Stimulated activated CD4-positive, alpha-beta T cell treated with anti-CD3 and anti-CD28 coated beads, Interleukin-2, amount 100 ng/mL, for 4 hours (primary cell): Measurements from ENCODE around the gene OR13C4.
"Not testable (repeated sequence)": the region's sequence is repeated elsewhere in the genome, so short reads cannot be mapped to it uniquely, and the experiment has no call there.

Experiments used
- DNase-seq: peaks from one replicate; pipeline ENCODE4 v3.0.0-alpha.2; 2020; ENCODE audit warnings: low read depth

Gene OR13C4

GRCh38 chr9:104527109-104527508, at the start of gene OR13C4:
Gene OR13C4, minus strand, starts transcription at chr9:104527209. Its CDS starts 0 bp downstream, at chr9:104527209.
- no peak for DNase-seq

DNA sequence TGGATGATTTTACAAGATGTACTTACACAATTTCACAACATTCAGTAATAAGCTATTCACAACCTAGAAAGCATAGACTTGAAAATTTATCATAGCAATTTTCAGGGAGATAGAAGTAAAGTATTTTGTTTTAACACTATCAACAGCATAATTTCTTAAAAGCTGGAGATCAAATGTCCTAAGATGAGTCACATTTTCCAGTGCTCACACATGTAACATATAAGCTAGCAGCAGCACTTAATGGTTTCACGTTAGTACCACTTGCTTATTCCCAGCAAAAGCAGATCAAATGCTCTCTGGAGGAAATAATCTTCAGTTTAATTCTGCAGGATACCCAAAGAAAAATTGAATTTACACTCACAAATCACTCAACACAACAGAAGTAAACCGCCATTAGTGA, 48.4 kb upstream of the OR13C4 start:
- DNase-seq = no peak

- DNase-seq = no peak
Observed at GRCh38 chr9:104572612-104573011, 45.6 kb upstream of the OR13C4 start.

GRCh38 chr9:104568868-104569267, 41.9 kb upstream of the OR13C4 start, which contains the start of gene OR13C8:
Gene OR13C8, plus strand, starts transcription at chr9:104569168. Its CDS starts 0 bp downstream, at chr9:104569168.
- no peak for DNase-seq

DNA sequence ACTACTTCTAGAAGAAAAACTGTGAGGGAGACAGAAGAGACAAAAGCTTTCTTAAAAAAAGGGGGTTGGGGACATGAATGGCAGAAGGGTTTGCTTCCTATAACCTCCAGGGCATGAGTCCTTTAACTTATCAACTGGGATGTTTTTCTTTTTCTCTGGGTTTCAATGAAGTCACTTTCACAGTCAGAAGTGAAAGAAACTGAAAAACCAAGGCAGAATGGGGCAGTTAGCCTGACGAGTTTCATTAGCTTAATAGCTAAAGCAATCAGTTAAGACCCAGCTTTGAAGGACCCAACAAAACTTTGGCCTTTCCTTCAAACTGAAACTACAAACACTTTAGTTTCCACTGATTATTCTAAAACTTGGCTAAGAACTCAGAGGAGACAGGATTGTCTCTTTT, 37.3 kb upstream of the OR13C4 start:
- no peak for DNase-seq

DNA sequence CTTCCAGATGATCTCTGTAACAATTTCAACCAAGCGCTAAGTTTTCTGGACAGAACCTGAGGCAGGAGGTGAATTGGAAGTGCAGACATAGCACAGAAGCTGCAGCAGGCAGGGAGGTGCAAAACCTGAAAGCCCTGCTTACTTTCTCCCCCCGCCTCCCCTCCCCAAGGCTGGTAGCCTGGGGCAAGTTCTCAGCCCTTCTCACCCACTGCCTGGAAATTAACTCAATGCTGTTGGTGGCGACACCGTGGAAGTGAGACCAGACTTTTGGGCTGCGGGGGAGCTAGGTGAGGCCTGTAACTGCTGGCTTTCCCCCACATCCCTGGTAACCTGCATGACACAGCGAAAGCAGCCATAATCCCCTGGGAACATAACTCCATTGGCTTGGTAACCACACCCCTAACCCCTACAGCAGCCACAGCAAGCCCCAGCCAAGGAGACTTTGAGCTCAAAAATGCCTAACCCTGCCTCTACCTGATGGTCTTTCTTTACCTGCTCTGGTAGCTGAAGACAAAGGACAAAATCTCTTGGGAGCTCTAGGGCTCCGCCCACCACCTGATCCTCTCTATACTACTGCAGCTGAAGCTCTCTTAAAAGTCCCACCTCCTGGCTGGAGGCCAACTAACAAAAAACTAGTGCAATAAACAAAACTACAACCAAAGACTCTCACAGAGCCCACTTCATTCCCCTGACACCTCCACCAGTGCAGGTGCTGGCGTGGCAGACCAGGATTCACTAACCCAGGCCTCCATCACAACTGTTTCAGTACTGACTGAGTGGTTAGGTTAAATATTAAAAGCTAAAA, 30.0 kb upstream of the OR13C4 start:
- no peak for DNase-seq

DNA sequence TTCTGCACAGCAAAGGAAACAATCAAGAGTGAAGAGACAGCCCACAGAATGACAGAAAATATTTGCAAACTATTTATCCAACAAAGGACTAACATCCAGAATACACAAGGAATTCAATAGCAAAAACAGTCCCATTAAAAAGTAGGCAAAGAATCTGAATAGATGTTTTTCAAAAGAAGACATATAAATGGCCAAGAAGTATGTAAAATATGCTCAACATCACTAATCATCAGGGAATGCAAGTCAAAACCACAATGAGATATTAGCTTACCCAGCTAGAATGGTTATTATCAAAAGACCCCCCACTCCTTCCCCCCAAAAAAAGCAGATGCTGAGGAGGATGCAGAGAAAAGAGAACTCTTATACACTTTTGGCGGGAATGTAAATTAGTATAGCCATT, 28.5 kb upstream of the OR13C4 start:
- DNase-seq = no peak

- no peak for DNase-seq
Observed at GRCh38 chr9:104553261-104553660, 26.3 kb upstream of the OR13C4 start.

GRCh38 chr9:104544644-104545043, 17.6 kb upstream of the OR13C4 start:
- no peak for DNase-seq

- DNase-seq = no peak
Observed at GRCh38 chr9:104539275-104539674, 12.3 kb upstream of the OR13C4 start.

DNA sequence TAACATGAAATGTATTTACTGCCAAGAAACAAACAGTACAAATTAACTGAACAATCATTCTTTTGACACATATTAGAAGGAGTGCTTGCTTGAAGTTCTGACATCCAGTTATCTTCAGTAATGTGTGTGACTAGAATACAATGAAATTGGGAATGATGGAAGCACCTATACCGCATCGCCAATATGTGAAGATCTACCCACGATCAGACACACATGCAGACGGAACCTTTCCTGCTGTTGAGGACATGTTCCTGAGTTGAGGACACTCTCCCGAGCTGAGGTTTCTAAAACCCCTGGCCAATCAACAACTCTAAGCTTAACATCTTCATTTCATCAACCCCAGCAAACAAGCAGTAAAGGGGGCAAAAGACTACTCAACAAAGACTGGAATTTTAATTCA, 9.7 kb upstream of the OR13C4 start, which contains the start of gene OR13C3:
OR13C3 (minus strand) TSS at position 101 of the 400 bp plus-strand sequence. CDS start 133 bp downstream, outside the sequence.
- no peak for DNase-seq

GRCh38 chr9:104520241-104520640, 6.8 kb downstream of the OR13C4 start:
- DNase-seq = not testable (repeated sequence)

DNA sequence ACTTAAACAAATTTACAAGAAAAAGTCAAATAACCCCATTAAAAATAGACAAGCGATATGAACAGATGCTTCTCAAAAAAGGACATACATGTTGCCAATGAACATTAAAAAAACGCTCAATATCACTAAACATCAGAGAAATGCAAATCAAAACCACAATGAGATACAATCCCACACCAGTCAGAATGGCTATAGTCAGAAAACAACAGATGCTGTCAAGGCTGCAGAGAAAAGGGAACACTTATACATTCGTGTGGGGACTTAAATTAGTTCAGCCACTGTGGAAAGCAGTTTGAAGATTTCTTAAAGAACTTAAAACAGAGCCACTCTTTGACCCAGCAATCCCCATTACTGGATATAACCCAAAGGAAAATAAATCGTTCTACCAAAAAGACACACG, 12.1 kb downstream of the OR13C4 start:
- DNase-seq = no peak

DNA sequence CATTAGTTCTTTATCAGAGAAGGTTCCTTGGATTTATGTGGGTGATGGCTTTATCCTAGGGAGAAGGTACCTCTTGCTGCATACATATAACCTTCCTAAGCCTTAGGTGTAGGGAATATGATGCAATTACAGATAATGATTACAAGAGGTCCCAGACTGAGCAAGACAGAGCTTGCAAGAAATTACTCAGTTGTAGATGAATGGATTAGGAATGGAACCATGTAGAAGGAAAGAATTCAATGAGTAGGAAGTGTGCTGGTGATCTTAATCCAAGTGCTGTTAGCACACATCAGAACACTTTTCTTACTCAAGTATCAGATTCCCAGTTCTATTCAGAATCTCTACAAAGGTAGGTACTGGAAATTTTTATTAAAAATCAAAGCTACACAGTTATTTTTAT, 20.4 kb downstream of the OR13C4 start:
- DNase-seq = no peak

- no peak for DNase-seq
Observed at GRCh38 chr9:104503963-104504362, 23.0 kb downstream of the OR13C4 start, which contains the start of gene OR13F1. Gene OR13F1, plus strand, starts transcription at chr9:104504263. Its CDS starts 0 bp downstream, at chr9:104504263.

GRCh38 chr9:104503440-104503839, 23.6 kb downstream of the OR13C4 start:
- no peak for DNase-seq

GRCh38 chr9:104494808-104495207, 32.2 kb downstream of the OR13C4 start:
- DNase-seq = no peak

DNA sequence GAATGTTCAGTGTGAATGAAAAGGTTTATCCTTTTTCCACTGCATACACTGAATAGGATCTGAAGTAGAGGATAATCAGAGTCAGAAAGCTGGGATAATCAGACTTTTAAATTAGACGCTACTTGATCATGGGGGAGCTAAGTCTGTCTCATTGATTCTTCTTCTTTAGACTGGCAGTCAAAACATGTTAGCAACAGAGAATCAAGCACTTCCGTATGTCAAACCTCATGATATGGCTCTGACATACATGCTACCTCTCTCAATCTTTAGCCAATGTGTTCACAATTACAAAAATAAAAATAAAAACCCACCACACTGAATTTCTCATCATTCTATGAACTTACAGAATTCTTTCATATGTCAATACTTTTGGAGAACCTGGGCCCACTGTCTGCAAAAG, 42.0 kb downstream of the OR13C4 start:
- DNase-seq = no peak

DNA sequence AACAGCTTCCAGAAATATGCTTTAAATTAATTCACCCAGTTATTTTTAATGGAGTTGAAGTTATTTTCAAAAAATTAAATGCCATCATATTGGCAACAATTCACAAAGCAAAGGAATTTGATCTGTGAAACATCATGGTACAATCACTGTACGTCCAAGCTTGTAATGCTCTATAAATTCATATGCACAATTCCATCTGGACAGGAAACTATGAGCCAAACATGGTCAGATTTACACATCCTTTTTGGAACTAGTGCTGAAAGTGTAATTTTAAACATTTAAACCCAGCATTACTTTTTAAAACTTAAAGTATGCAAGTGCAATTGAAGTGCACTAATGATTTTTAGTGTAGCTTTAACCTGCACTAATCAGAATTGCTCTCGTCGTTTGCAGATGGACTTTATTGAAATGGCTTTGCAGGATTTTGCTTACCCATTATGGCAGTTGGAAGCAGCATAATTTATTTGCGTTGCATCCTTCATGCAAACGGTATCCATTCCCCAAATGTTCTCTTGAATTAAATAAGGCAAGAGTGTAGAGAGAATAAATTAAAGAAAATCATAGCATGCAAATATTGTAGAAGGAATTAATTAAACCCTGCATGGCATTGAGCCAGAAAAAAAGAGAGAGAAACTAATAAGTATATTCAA, 44.0 kb downstream of the OR13C4 start:
- DNase-seq = no peak
